Smooth muscle cell (in vitro differentiated cells): ENCODE data around the gene ARPP19. TPM values are rescaled to one million over a fixed set of nuclear protein-coding genes. Genes with fewer than 3 reads are reported as not detected.
"Not testable (repeated sequence)": the region's sequence is repeated elsewhere in the genome, so short reads cannot be mapped to it uniquely, and the experiment has no call there.

Experiments used
- DNase-seq: peaks from one replicate; lab custom pipeline; 2025; ENCODE audit not compliant: unreplicated experiment; lab: John Stamatoyannopoulos, UW
- H2AFZ ChIP-seq: fragments of 200-600 bp; sonication (generic); 2 replicates; pipeline ENCODE4 v1.6.0; 2016; ENCODE audit warnings: antibody characterized with exemption, low read depth, mild to moderate bottlenecking
- H3F3A ChIP-seq: fragments of 200-600 bp; sonication (generic); 2 replicates; pipeline ENCODE4 v1.6.0; 2017; ENCODE audit warnings: antibody characterized with exemption, low read depth
- H3K27ac ChIP-seq: fragments of 200-600 bp; sonication (generic); 2 replicates; pipeline ENCODE4 v1.5.1; 2016; ENCODE audit warnings: low read depth, mild to moderate bottlenecking
- H3K27me3 ChIP-seq: fragments of 200-600 bp; sonication (generic); 2 replicates; pipeline ENCODE4 v1.6.1; 2016; ENCODE audit warnings: low read depth, mild to moderate bottlenecking
- H3K36me3 ChIP-seq: fragments of 200-600 bp; sonication (generic); 2 replicates; pipeline ENCODE4 v1.5.1; 2016; ENCODE audit warnings: low read depth
- H3K4me1 ChIP-seq: fragments of 200-600 bp; sonication (generic); 2 replicates; pipeline ENCODE4 v1.5.1; 2016; ENCODE audit warnings: low read depth
- H3K4me2 ChIP-seq: fragments of 200-600 bp; sonication (generic); 2 replicates; pipeline ENCODE4 v1.6.0; 2016; ENCODE audit warnings: mild to moderate bottlenecking
- H3K4me3 ChIP-seq: fragments of 200-600 bp; sonication (generic); 2 replicates; pipeline ENCODE4 v1.5.1; 2016; ENCODE audit warnings: mild to moderate bottlenecking
- H3K79me2 ChIP-seq: fragments of 200-600 bp; sonication (generic); 2 replicates; pipeline ENCODE4 v1.6.0; 2016; ENCODE audit warnings: low read depth, mild to moderate bottlenecking
- H3K9ac ChIP-seq: fragments of 200-600 bp; sonication (generic); 2 replicates; pipeline ENCODE4 v1.6.0; 2016; ENCODE audit warnings: low read depth
- H3K9me3 ChIP-seq: fragments of 200-600 bp; sonication (generic); replicated peaks from 2 replicates; pipeline ENCODE4 v1.5.1; 2016; ENCODE audit warnings: low read depth
- H4K20me1 ChIP-seq: fragments of 200-600 bp; sonication (generic); 2 replicates; pipeline ENCODE4 v1.6.0; 2016; ENCODE audit warnings: low read depth
- CTCF ChIP-seq: fragments of 200-600 bp; sonication (generic); IDR thresholded peaks from 2 replicates; pipeline ENCODE4 v1.5.1; 2017; ENCODE audit warnings: borderline replicate concordance, mild to moderate bottlenecking, antibody characterized with exemption; ENCODE audit not compliant: insufficient read depth, poor library complexity, severe bottlenecking
- WGBS: methylation state at CpG from one replicate; pipeline ENCODE4 v1.1.7; 2016; ENCODE audit warnings: low lambda C conversion rate; 5-methylcytosine and 5-hydroxymethylcytosine counted together
- polyA plus RNA-seq: library from polyadenylated mRNA; unstranded; fragments of >200 nt; fragmentation: Nextera tagmentation; extraction: Ambion mirVana; gene quantifications from 2 replicates; pipeline ENCODE4 v1.2.1, GENCODE V29; 2016
- total RNA-seq: library from RNA; depleted of rRNA; stranded (reverse); fragments of >200 nt; gene quantifications from 2 replicates; pipeline ENCODE4 v1.2.3, GENCODE V29; 2014

Gene ARPP19
- total and polyA plus RNA-seq, 2 experiments from 2014 or later, result 58.4 to 138 TPM

GRCh38 chr15:52515343-52515742 is 53.5 kb downstream of the ARPP19 start:
- DNase-seq, result no peak

GRCh38 chr15:52514482-52514881 is 54.3 kb downstream of the ARPP19 start:
- no peak for DNase-seq
- no peak overlapping the region for H3K4me2 ChIP-seq
- peaks cover 90% of the 10 kb centered on the region for H3K79me2 ChIP-seq
- peaks cover 80% of the 10 kb centered on the region for H4K20me1 ChIP-seq
- peaks cover 18% of the 10 kb centered on the region for H3K4me1 ChIP-seq
- no peaks in the 10 kb centered on the region for H3F3A ChIP-seq
- H3K27ac ChIP-seq, result no peak overlapping the region
- 88% methylated on average over 1 of the region's 1 CpG for WGBS
- no peaks in the 10 kb centered on the region for H3K36me3 ChIP-seq
- no peak overlapping the region for H3K4me3 ChIP-seq
- H2AFZ ChIP-seq, result no peak overlapping the region
- no peak overlapping the region for H3K9ac ChIP-seq
- no peaks in the 10 kb centered on the region for H3K27me3 ChIP-seq
- no peaks in the 10 kb centered on the region for H3K9me3 ChIP-seq
- TF ChIP-seq CTCF, result no peak

More at GRCh38 chr15:52515343-52515742, 53.5 kb downstream of the ARPP19 start:
- no peak overlapping the region for H3K4me2 ChIP-seq
- H3K9me3 ChIP-seq, result no peaks in the 10 kb centered on the region
- no peaks in the 10 kb centered on the region for H3K36me3 ChIP-seq
- no peaks in the 10 kb centered on the region for H3K27me3 ChIP-seq
- H3F3A ChIP-seq, result no peaks in the 10 kb centered on the region
- 94% methylated on average over 2 of the region's 2 CpGs for WGBS
- TF ChIP-seq CTCF, result no peak
- peaks cover 9% of the 10 kb centered on the region for H3K4me1 ChIP-seq
- no peak overlapping the region for H3K27ac ChIP-seq
- H3K9ac ChIP-seq, result no peak overlapping the region
- peaks cover 97% of the 10 kb centered on the region for H3K79me2 ChIP-seq
- H2AFZ ChIP-seq, result no peak overlapping the region
- peaks cover 83% of the 10 kb centered on the region for H4K20me1 ChIP-seq
- H3K4me3 ChIP-seq, result no peak overlapping the region

GRCh38 chr15:52512869-52513268 is 56.0 kb downstream of the ARPP19 start:
- not testable (repeated sequence) for H3K27me3 ChIP-seq, H3F3A ChIP-seq, H2AFZ ChIP-seq, H3K4me2 ChIP-seq, DNase-seq, H3K36me3 ChIP-seq, H3K4me3 ChIP-seq, H3K9me3 ChIP-seq, H3K9ac ChIP-seq
- WGBS, result 48% methylated on average over 8 of the region's 8 CpGs
- peaks cover 21% of the 10 kb centered on the region for H3K4me1 ChIP-seq
- peaks cover 78% of the 10 kb centered on the region for H4K20me1 ChIP-seq
- H3K27ac ChIP-seq, result peak overlapping the region; percentile 40
- H3K79me2 ChIP-seq, result peaks cover 91% of the 10 kb centered on the region

GRCh38 chr15:52511084-52511483 is 57.7 kb downstream of the ARPP19 start:
- no peaks in the 10 kb centered on the region for H3F3A ChIP-seq
- H3K4me1 ChIP-seq, result peaks cover 21% of the 10 kb centered on the region
- DNase-seq, result no peak
- no peak overlapping the region for H2AFZ ChIP-seq
- no peak overlapping the region for H3K4me3 ChIP-seq
- peak overlapping the region; percentile 44 for H3K27ac ChIP-seq
- H4K20me1 ChIP-seq, result peaks cover 67% of the 10 kb centered on the region
- H3K79me2 ChIP-seq, result peaks cover 89% of the 10 kb centered on the region
- no peak overlapping the region for H3K9ac ChIP-seq
- peak overlapping the region; percentile 55 for H3K4me2 ChIP-seq
- 76% methylated on average over 2 of the region's 2 CpGs for WGBS
- H3K27me3 ChIP-seq, result no peaks in the 10 kb centered on the region
- no peaks in the 10 kb centered on the region for H3K9me3 ChIP-seq
- TF ChIP-seq CTCF, result no peak
- H3K36me3 ChIP-seq, result no peaks in the 10 kb centered on the region
